GM21786 (cell line): Measurements from ENCODE around the gene ZNF248.
A peak's percentile ranks its signal among the peaks of the same experiment; 100 is the strongest.

Source experiments
- ATAC-seq: cut with Tn5 transposase; IDR thresholded peaks from one replicate; pipeline ENCODE4 v1.9.1; 2021; ENCODE audit not compliant: unreplicated experiment

ZNF248 gene

GRCh38 chr10:37826806-37827205 is 30.6 kb downstream of the ZNF248 start:
- no peak for ATAC-seq

- ATAC-seq: no peak
Observed at GRCh38 chr10:37821237-37821636, 36.2 kb downstream of the ZNF248 start.

GRCh38 chr10:37819797-37820196 is 37.6 kb downstream of the ZNF248 start:
- no peak for ATAC-seq

GRCh38 chr10:37816290-37816689 is 41.1 kb downstream of the ZNF248 start:
- ATAC-seq: no peak

GRCh38 chr10:37813763-37814162 is 43.6 kb downstream of the ZNF248 start:
- ATAC-seq: no peak

- no peak for ATAC-seq
Observed at GRCh38 chr10:37812290-37812689, 45.1 kb downstream of the ZNF248 start.

- ATAC-seq: no peak
Observed at GRCh38 chr10:37803269-37803668, 54.1 kb downstream of the ZNF248 start.

GRCh38 chr10:37801557-37801956 is 55.9 kb downstream of the ZNF248 start:
- ATAC-seq: no peak

GRCh38 chr10:37794305-37794976 is 63.0 kb downstream of the ZNF248 start:
- no peak for ATAC-seq

- no peak for ATAC-seq
Observed at GRCh38 chr10:37789590-37789989, 67.8 kb downstream of the ZNF248 start.

- no peak for ATAC-seq
Observed at GRCh38 chr10:37784678-37785077, 72.7 kb downstream of the ZNF248 start.

GRCh38 chr10:37780536-37780935 is 76.9 kb downstream of the ZNF248 start:
- no peak for ATAC-seq

GRCh38 chr10:37777056-37777455 is 80.4 kb downstream of the ZNF248 start:
- ATAC-seq: no peak

- no peak for ATAC-seq
Observed at GRCh38 chr10:37775612-37776011, 81.8 kb downstream of the ZNF248 start.

- ATAC-seq: no peak
Observed at GRCh38 chr10:37774351-37774750, 83.1 kb downstream of the ZNF248 start.

GRCh38 chr10:37765216-37765615 is 92.2 kb downstream of the ZNF248 start:
- no peak for ATAC-seq

GRCh38 chr10:37763132-37763531 is 94.3 kb downstream of the ZNF248 start:
- ATAC-seq: no peak

GRCh38 chr10:37762287-37762686 is 95.1 kb downstream of the ZNF248 start:
- ATAC-seq: no peak

GRCh38 chr10:37760817-37761216 is 96.6 kb downstream of the ZNF248 start:
- ATAC-seq: no peak

- no peak for ATAC-seq
Observed at GRCh38 chr10:37758074-37758473, 99.3 kb downstream of the ZNF248 start.

- peak; percentile 76 for ATAC-seq
Observed at GRCh38 chr10:37754538-37755323, 102.7 kb downstream of the ZNF248 start.

GRCh38 chr10:37752334-37752875 is 105.0 kb downstream of the ZNF248 start:
- ATAC-seq: no peak
